ENCODE results near the gene C1QTNF6.

Gene C1QTNF6

DNA sequence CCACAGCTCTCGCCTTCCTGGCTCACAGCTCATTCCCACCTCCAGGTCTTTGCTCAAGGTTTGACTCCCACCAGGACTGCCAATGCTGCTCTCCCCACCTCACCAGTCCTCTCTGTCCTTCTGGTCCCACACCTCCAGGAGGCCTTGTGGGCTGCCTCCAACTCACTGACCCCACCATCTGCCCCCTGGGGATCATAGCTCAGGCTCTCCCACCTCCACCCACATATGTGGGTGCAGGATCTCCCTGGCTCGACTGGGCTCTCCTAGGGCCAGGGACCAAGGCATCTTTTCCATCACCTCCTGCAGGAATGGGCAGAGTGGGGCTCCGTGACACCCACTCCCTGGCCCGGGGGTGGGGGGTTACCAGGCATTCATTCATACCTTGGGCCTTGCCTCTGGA, 38.0 kb upstream of the C1QTNF6 start:
- no peak overlapping the region for H3K27ac ChIP-seq
- no peak for TF ChIP-seq ZFX (IDR thresholded peaks at IDR 0.05; ENCODE audit: borderline replicate concordance)
- TF ChIP-seq, protein P1, sequence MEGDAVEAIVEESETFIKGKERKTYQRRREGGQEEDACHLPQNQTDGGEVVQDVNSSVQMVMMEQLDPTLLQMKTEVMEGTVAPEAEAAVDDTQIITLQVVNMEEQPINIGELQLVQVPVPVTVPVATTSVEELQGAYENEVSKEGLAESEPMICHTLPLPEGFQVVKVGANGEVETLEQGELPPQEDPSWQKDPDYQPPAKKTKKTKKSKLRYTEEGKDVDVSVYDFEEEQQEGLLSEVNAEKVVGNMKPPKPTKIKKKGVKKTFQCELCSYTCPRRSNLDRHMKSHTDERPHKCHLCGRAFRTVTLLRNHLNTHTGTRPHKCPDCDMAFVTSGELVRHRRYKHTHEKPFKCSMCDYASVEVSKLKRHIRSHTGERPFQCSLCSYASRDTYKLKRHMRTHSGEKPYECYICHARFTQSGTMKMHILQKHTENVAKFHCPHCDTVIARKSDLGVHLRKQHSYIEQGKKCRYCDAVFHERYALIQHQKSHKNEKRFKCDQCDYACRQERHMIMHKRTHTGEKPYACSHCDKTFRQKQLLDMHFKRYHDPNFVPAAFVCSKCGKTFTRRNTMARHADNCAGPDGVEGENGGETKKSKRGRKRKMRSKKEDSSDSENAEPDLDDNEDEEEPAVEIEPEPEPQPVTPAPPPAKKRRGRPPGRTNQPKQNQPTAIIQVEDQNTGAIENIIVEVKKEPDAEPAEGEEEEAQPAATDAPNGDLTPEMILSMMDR (IDR thresholded peaks at IDR 0.05), result no peak

DNA sequence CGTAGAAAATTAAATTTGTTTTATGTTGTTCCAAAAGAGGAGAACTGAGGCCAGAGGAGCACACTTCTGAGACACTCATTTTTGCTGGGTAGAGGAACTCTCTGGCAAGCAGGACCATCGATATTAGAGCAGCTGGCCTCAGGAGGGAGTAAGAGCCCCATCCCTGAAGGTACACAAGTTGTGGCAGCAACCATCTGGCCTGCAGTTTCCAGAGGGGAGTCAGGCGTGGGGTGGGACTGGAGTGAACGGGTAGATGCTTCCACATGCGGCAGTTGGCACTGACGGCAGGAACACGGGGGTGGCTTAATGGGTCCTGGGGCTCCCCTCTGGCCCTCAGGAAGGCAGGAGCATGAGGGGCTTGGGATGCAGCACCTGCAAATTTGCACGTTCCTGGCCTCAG, 37.4 kb upstream of the C1QTNF6 start:
- H3K27ac ChIP-seq, result no peak overlapping the region
- TF ChIP-seq ZFX (IDR thresholded peaks at IDR 0.05; ENCODE audit: borderline replicate concordance), result no peak
- TF ChIP-seq, protein P1 (IDR thresholded peaks at IDR 0.05), result no peak

DNA sequence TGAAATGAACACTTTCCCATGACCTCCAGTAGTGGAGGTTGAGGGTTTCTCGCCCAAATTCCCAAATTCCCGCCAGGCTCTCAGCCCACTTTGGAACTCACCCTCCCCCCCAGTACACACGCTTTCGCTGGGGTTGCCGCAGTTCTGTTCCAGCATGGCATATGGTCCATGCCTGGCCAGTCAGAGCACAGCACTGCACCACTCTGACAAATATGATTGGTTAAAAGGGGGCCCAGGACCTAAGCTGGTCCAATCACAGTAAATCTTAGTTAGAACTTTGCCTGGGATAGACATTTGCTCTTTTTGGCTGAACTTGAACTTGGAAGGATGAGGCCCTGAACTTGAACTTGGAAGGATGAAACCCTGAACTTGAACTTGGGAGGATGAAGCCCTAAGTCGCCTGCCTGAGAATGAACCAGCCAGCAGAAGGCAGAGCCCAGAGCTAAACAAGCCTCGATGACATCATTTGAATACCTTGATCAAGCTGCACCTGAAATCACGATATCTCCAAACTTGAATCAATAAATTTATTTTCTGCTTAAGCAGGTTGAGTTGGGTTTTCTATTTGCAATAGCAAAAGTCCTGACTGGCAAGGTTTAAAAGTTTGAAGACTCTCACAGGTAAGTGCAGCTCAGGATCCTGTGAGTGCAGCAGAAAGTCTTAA, 36.8 kb upstream of the C1QTNF6 start:
- no peak overlapping the region for H3K27ac ChIP-seq
- TF ChIP-seq, protein P1 (IDR thresholded peaks at IDR 0.05), result no peak
- TF ChIP-seq ZFX (IDR thresholded peaks at IDR 0.05; ENCODE audit: borderline replicate concordance), result no peak

DNA sequence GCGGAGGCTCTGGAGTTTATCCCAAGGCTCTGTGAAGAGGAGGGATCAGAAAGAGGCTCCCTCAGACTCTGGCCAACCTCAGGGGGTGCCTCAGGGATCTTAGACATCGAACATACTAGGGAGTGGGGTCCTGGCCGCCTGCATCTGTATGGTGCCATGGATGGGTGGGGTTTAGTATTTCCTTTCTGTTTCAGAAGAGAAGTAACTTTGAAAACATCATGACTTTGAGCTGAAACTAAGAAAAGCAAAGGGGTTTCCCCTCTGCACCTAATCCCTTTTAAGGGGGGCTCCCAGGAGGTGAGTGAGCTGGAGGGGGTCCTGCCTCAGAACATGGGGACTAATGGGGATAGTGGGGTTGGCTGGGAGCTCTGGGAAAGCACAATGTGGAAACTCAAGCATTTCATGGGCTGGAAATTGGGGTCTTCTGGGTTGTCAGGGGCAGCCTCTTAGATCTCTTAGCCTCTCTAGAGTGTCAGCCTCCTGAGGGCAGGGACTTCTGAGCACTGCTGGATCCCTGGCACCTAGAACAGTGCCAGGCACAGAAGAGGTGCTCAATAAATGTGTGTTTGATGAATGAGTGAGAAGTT, 36.0 kb upstream of the C1QTNF6 start:
- H3K27ac ChIP-seq, result no peak overlapping the region
- TF ChIP-seq, protein P1 (IDR thresholded peaks at IDR 0.05), result no peak
- no peak for TF ChIP-seq ZFX (IDR thresholded peaks at IDR 0.05; ENCODE audit: borderline replicate concordance)

DNA sequence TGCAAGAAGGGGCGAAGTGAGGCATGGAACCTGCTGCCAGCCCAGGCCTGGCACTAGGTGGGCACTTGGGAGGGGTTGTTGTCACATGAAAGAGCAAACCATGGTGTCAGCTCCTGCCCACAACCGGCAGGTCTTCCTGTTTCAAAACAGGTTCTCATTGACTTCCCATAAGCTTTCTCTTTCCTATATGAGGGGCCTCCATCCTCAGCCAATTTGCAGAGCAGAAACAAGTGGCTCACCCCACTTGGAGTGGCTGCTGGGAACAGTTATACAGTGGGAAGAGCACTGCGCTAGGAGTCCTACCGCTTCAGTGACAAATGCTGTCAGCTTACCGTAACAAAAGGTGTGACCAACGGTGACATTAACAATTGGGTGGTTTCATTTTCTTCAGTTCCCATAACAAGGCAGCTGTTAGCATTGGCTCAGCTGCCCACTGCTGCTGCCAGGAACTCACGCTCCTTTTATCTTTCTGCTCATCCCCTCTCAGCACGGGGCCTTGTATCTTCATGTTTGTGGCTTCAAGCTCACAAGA, 34.5 kb upstream of the C1QTNF6 start:
- TF ChIP-seq, protein P1 (IDR thresholded peaks at IDR 0.05), result no peak
- TF ChIP-seq ZFX (IDR thresholded peaks at IDR 0.05; ENCODE audit: borderline replicate concordance), result no peak
- no peak overlapping the region for H3K27ac ChIP-seq

DNA sequence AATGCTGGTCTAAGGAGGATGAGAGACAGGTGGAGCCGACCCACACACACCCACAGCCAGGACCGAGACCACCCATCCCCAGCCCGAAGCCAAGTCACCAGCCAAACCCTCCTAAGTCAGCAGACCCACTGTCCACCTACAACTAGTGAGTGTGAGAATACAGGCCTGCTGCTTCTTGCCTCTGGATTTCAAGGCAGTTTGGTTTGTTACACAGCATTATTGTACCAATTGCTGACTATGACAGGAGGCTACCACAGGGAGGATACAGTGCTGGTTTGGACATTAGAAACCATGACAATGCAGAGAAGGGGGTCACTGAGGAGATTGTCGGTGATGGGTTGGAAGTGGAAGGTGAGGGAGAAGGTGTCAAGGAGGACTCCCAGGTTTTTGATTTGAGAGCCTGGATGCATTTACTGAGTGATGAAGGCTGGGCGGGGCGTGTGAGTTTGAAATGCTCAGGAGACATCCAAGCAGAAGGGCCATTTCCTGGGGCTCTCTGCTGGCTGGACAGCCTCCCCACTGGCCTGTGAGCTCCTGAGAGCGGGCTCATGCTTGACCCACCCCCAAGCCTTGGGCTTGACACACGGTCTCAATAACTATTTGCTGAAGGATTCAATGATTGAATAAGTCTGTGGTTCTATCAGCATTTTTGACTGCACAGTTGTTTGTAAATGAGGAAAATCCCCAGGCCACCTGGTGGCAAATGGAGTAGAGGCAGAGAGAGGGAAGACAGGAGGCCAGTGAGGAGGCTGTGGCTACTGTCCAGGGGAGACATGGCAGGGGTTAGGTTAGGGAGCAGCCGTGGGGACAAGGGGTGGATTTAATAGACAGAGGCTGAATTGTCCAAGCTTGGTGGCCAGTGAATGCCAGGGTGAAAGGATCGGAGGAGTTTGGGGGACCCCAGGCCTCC, 33.6 kb upstream of the C1QTNF6 start:
- TF ChIP-seq, protein P1 (IDR thresholded peaks at IDR 0.05), result no peak
- TF ChIP-seq ZFX (IDR thresholded peaks at IDR 0.05; ENCODE audit: borderline replicate concordance), result no peak
- H3K27ac ChIP-seq, result no peak overlapping the region

Data from 22Rv1 (cell line).